Esophagus muscularis mucosa (tissue), 4 donors: ENCODE results near the gene RTN4IP1.

Experiments used
- EP300 ChIP-seq: sonication (generic); formaldehyde crosslinking; IDR thresholded peaks from one replicate; pipeline ENCODE4 v1.6.1; 2017; ENCODE audit warnings: antibody characterized with exemption
- POLR2A ChIP-seq: fragments of 450-650 bp; IDR thresholded peaks from one replicate; pipeline ENCODE4 v1.6.1; 2017; ENCODE audit warnings: antibody characterized with exemption, moderate library complexity, mild to moderate bottlenecking, low read depth
- TF ChIP-seq, protein P1 (sequence below), 3 experiments: fragments of 200-600 bp in 2 of 3; fragments of 450-650 bp in 1 of 3; sonication (generic) in 2 of 3; IDR thresholded peaks; one replicate each; pipeline ENCODE4 v1.5.1; 2017 to 2019; ENCODE audit warnings: antibody characterized with exemption in 3 of 3, mild to moderate bottlenecking in 2 of 3, moderate library complexity in 1 of 3

DNA sequence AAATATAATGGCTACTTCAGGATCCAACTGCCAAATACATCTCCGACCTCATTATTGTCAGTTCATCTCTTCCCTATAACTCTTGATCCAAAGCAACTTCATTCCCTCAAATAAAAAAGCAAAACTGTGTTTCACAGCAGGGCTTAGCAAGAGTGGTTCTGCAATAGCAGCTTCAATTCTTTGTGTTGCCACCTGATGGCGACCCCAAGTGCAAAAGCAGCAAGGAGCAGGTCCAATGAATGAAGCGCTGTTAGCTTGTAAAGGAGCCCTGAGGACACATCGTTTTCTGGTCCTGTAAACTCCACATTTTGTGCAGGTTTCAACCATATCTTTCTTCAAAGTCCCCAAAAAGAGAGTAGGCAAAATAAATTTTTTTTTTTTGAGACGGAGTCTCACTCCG lies 19.6 kb downstream of the RTN4IP1 start:
- TF ChIP-seq, protein P1, sequence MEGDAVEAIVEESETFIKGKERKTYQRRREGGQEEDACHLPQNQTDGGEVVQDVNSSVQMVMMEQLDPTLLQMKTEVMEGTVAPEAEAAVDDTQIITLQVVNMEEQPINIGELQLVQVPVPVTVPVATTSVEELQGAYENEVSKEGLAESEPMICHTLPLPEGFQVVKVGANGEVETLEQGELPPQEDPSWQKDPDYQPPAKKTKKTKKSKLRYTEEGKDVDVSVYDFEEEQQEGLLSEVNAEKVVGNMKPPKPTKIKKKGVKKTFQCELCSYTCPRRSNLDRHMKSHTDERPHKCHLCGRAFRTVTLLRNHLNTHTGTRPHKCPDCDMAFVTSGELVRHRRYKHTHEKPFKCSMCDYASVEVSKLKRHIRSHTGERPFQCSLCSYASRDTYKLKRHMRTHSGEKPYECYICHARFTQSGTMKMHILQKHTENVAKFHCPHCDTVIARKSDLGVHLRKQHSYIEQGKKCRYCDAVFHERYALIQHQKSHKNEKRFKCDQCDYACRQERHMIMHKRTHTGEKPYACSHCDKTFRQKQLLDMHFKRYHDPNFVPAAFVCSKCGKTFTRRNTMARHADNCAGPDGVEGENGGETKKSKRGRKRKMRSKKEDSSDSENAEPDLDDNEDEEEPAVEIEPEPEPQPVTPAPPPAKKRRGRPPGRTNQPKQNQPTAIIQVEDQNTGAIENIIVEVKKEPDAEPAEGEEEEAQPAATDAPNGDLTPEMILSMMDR (IDR thresholded peaks at IDR 0.05), result no peak
- TF ChIP-seq POLR2A, result no peak
- no peak for TF ChIP-seq EP300
